ENCODE data around the gene SMAD5.

DNA sequence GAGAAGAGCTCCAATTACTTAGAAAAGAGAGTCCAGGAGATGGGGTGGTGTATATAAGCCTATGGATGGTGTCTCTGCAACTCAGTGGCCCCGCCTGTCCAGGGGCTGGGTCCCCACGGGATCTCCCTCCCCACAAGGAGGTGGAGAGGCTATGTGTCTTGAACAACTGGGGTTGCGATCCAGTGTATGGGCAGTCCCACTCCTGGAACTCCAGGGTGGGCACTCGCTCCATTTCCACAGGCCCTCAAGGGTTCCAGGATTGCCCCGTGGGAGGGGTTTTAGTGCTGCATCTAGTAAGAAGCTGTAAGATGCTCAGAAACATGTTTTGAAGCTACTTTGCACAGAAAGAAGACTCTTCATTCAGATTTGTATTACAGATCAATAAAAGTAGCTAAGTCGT, 558 bp upstream of the SMAD5 start:
- TF ChIP-seq, protein P1, sequence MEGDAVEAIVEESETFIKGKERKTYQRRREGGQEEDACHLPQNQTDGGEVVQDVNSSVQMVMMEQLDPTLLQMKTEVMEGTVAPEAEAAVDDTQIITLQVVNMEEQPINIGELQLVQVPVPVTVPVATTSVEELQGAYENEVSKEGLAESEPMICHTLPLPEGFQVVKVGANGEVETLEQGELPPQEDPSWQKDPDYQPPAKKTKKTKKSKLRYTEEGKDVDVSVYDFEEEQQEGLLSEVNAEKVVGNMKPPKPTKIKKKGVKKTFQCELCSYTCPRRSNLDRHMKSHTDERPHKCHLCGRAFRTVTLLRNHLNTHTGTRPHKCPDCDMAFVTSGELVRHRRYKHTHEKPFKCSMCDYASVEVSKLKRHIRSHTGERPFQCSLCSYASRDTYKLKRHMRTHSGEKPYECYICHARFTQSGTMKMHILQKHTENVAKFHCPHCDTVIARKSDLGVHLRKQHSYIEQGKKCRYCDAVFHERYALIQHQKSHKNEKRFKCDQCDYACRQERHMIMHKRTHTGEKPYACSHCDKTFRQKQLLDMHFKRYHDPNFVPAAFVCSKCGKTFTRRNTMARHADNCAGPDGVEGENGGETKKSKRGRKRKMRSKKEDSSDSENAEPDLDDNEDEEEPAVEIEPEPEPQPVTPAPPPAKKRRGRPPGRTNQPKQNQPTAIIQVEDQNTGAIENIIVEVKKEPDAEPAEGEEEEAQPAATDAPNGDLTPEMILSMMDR (IDR thresholded peaks at IDR 0.05), result no peak
- no peak for TF ChIP-seq POLR2A (IDR thresholded peaks at IDR 0.05)
